Medulla oblongata (tissue), 1 donor: ENCODE data around the gene POLR2H.
"Not testable (repeated sequence)": the region's sequence is repeated elsewhere in the genome, so short reads cannot be mapped to it uniquely, and the experiment has no call there.

Experiments used
- DNase-seq: peaks from one replicate; pipeline ENCODE4 v3.0.0-alpha.2; 2015; ENCODE audit errors: extremely low spot score

Gene POLR2H

DNA sequence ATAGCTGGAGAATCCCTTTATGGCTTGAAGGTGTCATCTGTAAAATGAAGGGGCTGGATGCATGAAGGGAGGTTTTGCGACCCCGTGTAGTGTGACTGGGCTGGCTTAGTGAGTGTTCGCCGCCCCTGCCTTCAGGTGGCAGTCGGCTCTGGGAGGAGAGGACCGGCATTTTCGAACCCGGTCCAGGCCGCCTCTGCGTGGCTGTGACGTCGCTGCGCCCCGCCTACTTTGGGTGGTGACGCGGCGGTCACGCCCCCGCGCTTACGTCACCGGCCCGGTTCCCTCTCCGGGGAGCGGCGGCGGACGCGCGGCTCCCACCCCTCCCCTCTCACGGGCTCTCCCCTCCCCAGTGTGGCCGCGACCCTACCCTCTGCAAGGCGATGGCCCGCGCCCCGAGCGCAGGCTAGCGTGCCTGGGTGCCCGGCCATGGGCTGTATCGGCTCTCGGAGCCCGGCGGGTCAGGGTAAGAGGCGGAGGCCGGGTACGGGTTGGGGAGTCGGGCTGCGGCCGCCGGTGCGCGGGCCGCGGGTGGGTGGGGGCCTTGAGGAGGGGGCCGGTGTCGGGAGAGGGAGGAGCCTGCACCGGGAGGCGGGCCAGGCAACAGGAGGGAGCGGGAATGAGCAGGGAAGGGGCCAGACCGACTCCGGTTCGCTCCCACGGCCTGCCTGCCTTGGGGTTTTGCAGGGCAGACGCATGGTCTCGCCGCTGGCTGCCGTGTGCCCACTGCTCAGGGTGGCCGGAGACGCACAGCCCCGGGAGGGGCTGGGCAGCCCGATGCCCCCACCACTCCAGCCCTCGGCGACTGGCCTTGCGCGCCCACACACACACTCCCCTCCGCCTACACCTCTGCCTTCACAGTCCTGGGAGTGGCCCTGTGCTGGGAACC, 25.6 kb upstream of the POLR2H start:
- peak; percentile 88 for DNase-seq

DNA sequence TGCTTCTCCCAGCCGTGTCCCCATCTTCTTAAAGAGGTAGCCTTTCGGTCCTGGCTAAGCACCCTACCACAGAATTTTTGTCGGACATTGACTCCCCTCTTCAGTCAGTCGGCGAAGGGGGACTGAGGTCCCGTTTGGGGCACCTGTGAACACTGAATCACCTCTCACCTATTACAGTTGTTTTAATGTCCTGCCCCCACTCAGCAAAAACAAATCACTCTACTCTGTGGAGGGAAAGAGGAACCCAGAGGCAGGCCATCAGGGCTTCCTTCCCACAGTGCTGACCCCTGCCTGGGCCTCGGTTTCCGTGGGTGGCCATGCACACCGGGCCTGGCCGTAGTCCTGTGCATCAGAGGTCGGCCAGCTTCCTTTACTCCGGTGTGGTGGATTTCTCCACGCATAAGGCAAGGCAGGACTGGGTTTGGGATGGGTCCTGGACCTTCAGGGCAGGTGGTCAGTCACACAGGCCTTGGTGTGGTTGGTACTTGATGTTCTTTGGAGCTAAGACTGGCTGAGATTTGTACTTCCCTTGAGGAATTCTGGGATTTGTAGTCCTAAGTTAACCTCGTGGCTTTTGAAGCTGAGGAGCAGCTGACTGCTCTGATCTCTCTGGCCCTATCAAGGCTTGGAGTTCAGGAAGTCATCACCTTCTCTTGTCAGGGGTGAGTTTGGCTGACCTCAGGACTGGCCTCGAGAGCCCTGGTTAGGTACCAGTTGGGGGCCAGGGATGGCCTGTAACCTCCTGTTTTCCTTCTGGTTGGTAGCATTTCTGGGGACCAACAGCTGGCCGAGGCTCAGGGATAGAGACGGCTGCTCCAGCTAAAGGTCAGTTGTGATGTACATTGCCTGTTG, 24.7 kb upstream of the POLR2H start:
- DNase-seq: peak; percentile 86

DNA sequence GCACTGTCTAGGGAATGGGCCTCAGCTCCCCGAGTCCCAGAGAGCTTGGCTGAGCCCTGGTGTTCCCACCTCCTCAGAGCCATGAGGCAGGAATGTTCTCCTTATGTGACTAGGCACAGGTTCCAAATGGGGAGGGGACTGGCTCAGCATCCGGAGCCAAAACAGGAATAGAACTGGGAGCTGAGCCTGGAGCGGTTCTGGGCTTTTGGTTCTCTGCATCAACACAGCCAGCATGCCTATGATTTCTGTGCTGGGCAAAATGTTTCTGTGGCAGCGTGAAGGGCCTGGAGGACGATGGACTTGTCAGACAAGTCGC, 24.2 kb upstream of the POLR2H start, which contains the start of gene FAM131A:
Gene FAM131A (plus strand): TSS at position 202 of the 316 bp plus-strand sequence. CDS start 31 bp downstream, at position 233.
- DNase-seq: peak; percentile 80

DNA sequence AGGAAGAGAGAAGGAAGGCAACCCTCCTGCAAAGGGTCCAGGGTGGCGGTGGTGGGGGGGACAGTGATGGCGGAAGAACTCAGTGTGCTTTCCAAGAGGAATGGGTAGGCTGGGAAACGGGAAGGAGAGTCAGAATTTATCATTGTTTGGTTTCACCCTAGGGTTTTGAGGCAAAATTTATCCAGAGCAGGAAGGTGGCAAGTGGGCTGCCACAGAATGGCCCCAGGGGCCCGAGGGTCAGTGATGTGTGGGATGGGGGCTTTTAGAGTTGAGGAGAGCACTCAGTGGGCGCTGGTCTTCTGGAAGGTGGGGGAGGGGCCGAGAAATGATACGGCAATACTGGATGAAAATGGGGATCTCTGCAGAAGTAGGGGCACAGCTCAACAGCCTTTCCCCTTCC, 23.5 kb upstream of the POLR2H start:
- no peak for DNase-seq

DNA sequence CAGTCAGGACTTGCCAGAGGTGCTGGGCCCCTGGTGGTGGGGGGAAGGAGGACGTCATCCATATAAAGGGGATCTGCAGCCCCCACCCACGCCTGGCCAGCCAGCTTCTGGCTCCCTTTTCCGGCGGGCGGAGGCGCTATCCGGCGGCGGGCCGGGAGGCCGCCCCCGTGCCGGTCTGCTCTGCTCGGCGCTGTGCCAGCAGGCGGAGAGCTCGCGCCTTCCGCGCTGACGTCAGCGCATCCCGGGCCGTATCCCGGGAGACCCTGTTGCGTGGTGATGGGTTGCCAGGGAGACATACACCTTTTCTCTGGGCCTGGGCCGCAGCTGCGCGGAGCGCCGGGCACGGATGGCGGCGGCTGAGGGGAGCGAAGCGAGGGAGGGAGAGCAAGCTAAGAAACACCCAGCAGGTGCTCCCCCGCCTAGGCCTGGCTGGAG, 23.0 kb upstream of the POLR2H start:
- peak; percentile 84 for DNase-seq

DNA sequence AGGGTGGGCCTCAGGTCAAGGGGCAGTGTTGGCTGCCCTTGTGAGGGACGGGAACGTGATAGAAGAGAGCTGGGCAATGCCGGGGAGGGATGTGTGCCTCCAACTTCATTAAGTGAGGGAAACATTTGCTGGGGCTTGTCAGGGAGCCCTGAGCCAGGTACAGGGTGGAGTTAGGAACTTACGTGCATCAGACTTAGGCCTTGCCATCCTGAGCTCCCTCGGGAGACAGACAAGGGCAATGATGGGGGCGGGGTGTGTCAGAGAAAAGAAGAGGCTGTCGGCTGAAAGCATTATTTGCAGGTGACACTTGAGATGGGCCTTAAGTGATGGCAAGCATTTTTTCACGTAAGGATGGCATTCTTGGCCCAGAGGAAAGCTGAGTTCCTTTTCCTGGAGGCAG, 22.5 kb upstream of the POLR2H start:
- no peak for DNase-seq

DNA sequence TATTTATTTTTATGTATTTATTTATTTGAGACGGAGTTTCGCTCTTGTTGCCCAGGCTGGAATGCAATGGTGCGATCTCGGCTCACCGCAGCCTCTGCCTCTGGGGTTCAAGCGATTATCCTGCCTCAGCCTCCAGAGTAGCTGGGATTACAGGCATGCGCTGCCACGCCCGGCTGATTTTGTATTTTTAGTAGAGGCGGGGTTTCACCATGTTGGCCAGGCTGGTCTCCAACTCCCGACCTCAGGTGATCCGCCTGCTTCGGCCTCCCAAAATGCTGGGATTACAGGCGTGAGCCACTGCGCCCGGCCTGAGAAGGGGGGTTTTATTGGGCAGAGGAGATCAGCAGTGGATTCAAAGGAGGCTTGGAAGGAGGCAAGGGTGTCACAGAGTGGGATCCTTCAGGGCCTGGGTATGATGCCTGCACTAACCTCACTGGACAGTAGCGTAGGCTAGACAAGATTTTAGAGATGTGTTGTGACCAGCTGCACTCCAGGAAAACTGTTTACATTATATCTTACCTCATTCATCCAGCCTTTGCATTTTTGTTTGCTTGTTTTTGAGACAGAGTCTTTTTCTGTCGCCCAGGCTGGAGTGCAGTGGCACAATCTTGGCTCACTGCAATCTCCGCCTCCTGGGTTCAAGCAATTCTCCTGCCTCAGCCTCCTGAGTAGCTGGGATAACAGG, 21.9 kb upstream of the POLR2H start:
- DNase-seq: not testable (repeated sequence)

DNA sequence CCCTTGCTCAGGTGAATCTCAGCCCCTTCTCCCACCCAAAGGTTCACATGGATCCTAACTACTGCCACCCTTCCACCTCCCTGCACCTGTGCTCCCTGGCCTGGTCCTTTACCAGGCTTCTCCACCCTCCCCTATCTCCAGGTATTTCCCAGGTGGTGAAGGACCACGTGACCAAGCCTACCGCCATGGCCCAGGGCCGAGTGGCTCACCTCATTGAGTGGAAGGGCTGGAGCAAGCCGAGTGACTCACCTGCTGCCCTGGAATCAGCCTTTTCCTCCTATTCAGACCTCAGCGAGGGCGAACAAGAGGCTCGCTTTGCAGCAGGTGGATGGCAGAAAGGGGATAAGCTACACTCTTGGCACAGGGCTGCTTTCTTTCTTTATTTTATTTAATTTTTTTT, 19.6 kb upstream of the POLR2H start:
- DNase-seq: no peak

DNA sequence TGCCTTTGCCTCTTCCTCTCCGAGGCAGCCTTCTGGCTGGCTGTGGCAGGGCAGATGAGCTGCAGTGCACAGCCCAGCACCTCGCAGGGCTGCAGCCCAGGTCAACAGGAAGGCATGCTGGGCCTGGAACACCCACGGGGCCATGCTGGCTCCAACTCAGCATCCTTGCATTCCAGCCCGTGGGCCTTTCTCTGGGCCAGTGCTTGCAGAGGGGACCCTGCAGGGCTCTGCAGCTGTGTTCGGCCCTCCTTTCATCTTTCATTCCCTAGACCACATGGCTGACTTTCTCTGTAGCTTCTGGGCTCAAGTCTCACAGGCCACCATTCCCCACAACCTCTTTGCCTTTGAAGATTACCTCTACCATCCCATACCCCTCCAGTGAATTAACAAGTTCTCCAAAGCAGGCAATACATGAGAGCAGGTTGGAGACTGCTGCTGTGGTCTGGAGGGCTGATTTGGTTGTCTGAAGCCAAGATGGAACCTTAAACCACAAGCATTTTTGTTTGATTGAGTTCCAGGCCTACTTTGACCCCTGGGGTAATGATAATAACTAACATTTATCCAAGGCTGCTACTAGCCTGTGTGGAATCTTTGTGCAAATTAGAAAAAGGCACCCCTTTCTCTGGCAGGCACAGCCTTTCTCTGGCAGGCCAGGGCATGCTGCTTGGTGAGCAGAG, 18.2 kb upstream of the POLR2H start:
- no peak for DNase-seq

DNA sequence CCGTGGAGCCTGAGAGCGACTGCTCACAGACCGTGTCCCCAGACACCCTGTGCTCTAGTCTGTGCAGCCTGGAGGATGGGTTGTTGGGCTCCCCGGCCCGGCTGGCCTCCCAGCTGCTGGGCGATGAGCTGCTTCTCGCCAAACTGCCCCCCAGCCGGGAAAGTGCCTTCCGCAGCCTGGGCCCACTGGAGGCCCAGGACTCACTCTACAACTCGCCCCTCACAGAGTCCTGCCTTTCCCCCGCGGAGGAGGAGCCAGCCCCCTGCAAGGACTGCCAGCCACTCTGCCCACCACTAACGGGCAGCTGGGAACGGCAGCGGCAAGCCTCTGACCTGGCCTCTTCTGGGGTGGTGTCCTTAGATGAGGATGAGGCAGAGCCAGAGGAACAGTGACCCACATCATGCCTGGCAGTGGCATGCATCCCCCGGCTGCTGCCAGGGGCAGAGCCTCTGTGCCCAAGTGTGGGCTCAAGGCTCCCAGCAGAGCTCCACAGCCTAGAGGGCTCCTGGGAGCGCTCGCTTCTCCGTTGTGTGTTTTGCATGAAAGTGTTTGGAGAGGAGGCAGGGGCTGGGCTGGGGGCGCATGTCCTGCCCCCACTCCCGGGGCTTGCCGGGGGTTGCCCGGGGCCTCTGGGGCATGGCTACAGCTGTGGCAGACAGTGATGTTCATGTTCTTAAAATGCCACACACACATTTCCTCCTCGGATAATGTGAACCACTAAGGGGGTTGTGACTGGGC, 16.8 kb upstream of the POLR2H start:
- DNase-seq: peak; percentile 44

DNA sequence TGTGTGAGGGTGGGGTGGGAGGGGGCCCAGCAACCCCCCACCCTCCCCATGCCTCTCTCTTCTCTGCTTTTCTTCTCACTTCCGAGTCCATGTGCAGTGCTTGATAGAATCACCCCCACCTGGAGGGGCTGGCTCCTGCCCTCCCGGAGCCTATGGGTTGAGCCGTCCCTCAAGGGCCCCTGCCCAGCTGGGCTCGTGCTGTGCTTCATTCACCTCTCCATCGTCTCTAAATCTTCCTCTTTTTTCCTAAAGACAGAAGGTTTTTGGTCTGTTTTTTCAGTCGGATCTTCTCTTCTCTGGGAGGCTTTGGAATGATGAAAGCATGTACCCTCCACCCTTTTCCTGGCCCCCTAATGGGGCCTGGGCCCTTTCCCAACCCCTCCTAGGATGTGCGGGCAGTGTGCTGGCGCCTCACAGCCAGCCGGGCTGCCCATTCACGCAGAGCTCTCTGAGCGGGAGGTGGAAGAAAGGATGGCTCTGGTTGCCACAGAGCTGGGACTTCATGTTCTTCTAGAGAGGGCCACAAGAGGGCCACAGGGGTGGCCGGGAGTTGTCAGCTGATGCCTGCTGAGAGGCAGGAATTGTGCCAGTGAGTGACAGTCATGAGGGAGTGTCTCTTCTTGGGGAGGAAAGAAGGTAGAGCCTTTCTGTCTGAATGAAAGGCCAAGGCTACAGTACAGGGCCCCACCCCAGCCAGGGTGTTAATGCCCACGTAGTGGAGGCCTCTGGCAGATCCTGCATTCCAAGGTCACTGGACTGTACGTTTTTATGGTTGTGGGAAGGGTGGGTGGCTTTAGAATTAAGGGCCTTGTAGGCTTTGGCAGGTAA, 16.0 kb upstream of the POLR2H start:
- DNase-seq: peak; percentile 97

DNA sequence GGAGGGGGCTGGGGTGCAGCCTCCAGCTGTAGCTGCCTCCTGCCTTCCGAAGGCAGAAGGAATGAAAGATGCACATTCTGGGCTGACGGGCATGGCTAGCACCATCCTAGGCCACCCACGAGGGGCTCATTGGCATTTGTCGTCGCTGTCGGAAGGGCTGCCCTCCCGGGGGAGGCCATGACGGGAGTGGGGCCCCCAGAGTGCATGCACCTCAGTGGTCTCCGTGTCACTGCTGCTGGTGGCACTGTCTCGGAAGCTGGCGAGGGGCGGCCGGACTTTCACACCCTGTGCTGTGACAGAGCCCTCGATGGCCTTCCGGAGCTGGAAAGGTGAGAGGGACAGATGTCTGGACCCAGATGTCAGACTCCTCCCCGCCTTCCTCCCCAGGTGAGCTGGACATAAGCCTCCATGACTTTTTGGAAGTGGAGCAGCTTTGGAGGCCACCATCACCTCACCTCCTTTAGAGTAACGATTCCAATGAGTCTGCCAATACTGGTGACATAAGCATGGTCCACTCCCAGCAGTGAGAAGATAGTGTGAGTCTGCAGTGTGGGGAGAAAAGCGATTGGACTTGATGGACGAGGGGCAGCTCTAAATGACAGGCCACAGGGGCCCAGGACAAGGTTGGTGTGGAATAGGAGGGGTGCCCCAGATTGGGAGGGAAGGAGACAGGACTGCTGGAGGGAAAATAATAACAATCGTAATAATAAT, 14.9 kb upstream of the POLR2H start:
- DNase-seq: no peak

DNA sequence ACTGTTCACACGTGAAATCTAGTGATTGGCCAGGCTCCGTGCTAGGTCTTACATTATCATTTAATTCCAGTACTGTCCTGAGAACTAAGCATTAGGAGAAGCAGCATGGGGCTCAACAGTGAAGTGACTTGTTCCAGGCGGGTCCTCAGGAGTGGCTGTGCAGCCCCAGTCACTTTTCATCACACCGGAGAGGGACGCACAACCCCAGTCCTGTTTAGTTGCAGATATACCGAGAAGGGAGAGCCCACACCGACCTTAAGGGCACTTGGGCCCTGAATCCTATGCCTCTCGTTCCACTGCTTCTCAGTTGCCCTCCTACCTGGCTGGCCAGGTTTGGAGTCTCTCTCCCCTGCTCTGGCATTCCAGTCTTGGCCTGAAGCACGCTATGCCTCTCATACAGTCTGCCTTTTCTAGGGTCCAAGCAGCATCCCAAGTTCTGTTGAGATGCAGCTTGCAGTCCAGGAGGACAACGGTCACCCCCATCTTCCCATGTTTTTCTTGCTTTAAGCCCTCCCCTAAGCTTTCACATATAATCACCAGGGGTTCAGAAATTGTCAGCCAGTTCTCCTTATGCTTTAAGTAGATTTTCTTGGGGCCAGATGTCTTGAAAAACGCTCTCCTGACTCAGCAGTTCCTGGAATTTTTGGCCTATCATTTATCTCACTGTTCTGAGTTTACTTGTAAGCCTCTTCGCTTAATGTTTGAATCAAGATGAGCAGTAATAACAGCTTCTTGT, 14.0 kb upstream of the POLR2H start:
- DNase-seq: no peak

DNA sequence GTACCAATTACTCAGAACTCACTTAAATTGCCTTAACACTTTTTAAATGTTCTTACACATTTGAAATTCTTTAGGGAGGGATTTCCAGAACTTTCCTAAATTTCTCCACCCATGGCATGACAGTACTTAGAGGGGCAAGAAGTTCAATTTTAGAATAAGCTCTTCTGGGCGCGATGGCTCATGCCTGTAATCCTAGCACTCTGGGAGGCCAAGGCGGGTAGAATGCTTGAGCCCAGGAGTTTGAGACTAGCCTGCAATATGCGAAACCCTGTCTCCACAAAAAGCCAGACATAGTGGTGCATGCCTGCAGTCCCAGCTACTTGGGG, 13.5 kb upstream of the POLR2H start:
- DNase-seq: no peak

DNA sequence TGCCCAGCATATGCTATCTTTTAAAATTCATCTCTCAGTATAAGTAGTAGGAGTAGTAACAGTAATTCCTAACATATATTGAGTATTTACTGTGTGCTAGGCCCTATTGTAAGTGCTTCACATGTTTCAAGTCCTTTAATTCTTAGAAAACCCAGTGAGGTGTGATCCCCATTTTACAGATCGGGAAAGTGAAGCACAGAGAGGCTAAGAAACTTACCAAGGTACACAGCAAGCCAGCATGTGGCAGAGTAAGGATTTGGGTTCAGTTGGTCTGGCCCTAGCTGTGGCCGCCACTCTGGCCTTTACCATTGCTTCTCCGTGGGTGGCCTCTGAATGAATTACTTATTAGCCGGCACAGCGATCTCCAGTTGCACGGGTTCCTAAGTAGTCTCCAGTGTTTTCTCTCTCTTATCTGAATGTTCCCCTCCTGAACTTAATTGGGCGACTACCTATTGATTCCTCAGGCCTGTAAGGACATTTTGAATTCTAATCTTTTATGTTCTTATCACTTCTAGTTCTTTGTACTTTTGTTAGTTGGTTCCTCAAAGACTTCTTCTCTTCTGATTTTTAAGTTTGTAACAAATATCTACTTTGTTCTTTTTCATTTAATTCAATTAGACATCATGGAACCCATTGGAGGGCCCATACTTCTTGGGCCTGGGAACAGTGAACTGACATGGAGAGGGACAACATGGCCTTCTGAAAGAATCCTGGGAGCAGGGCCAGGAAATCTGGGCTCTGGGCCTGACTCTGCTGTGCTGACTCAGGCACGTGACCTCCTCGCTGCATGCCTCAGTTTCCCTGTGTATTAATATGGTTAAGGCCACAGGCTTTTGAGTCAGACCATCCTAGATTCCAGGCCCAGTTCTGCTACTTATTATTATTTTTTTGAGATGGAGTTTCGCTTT, 11.7 kb upstream of the POLR2H start:
- DNase-seq: no peak

DNA sequence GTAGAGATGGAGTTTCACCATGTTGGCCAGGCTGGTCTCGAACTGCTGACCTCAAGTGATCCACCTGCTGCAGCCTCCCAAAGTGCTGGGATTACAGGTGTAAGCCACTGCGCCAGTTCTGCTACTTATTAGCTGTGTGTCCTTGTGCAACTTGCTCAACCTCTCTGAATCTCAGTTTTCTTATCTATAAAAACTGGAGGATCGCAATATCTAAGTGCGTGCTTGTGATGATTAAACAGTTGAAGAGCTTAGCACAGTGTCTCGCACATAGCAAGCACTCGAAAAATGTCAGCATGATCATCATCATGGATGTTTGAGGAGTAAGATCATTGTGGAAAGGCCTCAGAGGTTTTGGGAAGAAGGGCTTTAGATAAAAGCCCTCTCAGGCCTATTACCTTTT, 10.9 kb upstream of the POLR2H start:
- DNase-seq: no peak

DNA sequence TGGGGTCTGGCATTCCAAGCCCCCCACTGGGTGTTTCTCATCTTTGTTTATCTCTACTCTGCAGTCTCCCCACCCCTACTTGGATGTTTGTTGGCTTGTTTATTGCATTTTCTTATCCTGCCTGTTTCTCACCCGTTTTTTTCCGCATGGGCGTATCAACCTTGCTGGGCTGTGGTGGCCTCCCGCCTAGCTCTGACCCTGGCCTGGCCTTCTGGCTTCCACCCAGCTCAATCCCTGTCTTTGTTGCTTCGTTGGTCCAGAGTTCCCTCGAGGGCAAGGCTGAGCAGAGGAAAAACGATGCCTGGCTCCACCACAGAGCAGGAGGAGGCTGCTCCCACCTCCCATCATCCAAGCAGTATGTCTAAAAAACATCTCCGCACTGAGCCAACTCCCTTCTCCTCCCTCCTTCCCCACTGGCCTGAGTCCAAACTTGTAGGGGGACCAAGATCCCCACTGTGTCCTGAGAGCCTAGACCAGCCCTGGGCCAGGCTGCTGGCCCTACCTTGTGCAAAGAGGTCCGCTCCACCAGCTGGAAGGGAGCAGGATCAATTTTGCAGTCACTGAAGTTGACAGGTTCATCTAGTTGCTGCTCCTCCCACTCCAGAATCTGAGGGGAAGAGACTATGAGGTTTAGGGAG, 9.9 kb upstream of the POLR2H start:
- no peak for DNase-seq
